AG04449 (cell line): ENCODE results near the gene CSDE1.
"Not testable (repeated sequence)": the region's sequence is repeated elsewhere in the genome, so short reads cannot be mapped to it uniquely, and the experiment has no call there.

ENCODE experiments used
- CTCF ChIA-PET: fragments of 350-600 bp; formaldehyde crosslinking; extraction: SDS; loops from one replicate; lab custom pipeline; 2021; ENCODE audit warnings: antibody characterized with exemption; lab: Yijun Ruan, JAX
- POLR2A ChIA-PET: fragments of 400-600, 350-600 bp; formaldehyde crosslinking; extraction: SDS; loops from one replicate; lab custom pipeline; 2020; ENCODE audit warnings: antibody characterized with exemption, inconsistent platforms; lab: Yijun Ruan, JAX
- DNase-seq: peaks from one replicate; pipeline ENCODE4 v3.0.0-alpha.2; 2010; ENCODE audit warnings: low read depth, low spot score
- H3K4me3 ChIP-seq: 2 replicates; pipeline ENCODE4 v1.5.1; 2011; ENCODE audit warnings: low read depth, mild to moderate bottlenecking, control low read depth, low read length
- CTCF ChIP-seq: IDR thresholded peaks from one replicate; pipeline ENCODE4 v1.5.1; 2011; ENCODE audit warnings: mild to moderate bottlenecking, moderate library complexity, low read length, control low read depth, inconsistent platforms; ENCODE audit not compliant: insufficient read depth; ENCODE audit errors: missing control alignments

The CSDE1 gene

GRCh38 chr1:114757455-114758255 is at the start of gene CSDE1:
Gene CSDE1 (minus strand): TSS chr1:114757984. CDS start chr1:114739890, 18,094 bp downstream.
- peak; percentile 51 for TF ChIP-seq CTCF
- CTCF ChIA-PET, result interaction anchor here (1.0 kb wide), 1 partner anchor 9 kb away, joined by 3 read pairs; no protein-coding TSS in a partner anchor
- peak; percentile 94 for DNase-seq
- POLR2A ChIA-PET, result interaction anchor here (0.9 kb wide), 1 partner anchor 23 kb away, joined by 5 read pairs; the partner anchor contains the start of gene SIKE1
- H3K4me3 ChIP-seq, result peak within 1 kb of the TSS; percentile 100

GRCh38 chr1:114804449-114804848 is 46.7 kb upstream of the CSDE1 start:
- CTCF ChIA-PET, DNase-seq, POLR2A ChIA-PET, H3K4me3 ChIP-seq: not testable (repeated sequence)

- H3K4me3 ChIP-seq, result no peak overlapping the region
- ChIA-PET POLR2A (no interaction called here), CTCF (no interaction called here)
- TF ChIP-seq CTCF, result no peak
- no peak for DNase-seq
These were observed 45.2 kb upstream of the CSDE1 start for GRCh38 chr1:114803001-114803400.

- CTCF ChIA-PET, result no interaction called here
- POLR2A ChIA-PET, result no interaction called here
- DNase-seq, result no peak
- no peak overlapping the region for H3K4me3 ChIP-seq
- no peak for TF ChIP-seq CTCF
These were observed 36.3 kb upstream of the CSDE1 start for GRCh38 chr1:114794038-114794437.

- POLR2A ChIA-PET, H3K4me3 ChIP-seq, CTCF ChIA-PET, DNase-seq: not testable (repeated sequence)
These were observed 32.8 kb upstream of the CSDE1 start for GRCh38 chr1:114790581-114790980.

- POLR2A ChIA-PET, DNase-seq, H3K4me3 ChIP-seq, CTCF ChIA-PET: not testable (repeated sequence)
These were observed 28.7 kb upstream of the CSDE1 start for GRCh38 chr1:114786440-114786839.

GRCh38 chr1:114782476-114782875 is 24.7 kb upstream of the CSDE1 start:
- TF ChIP-seq CTCF, result no peak
- CTCF ChIA-PET, result interaction anchor here (1.1 kb wide), 1 partner anchor 12 kb away, joined by 3 read pairs; no protein-coding TSS in a partner anchor
- H3K4me3 ChIP-seq, result no peak overlapping the region
- DNase-seq, result no peak
- POLR2A ChIA-PET, result no interaction called here
